HG02798 (cell line): Measurements from ENCODE around the gene ZZZ3.
"Not testable (repeated sequence)": the region's sequence is repeated elsewhere in the genome, so short reads cannot be mapped to it uniquely, and the experiment has no call there.

Experiments
- ATAC-seq: cut with Tn5 transposase; IDR thresholded peaks from one replicate; pipeline ENCODE4 v1.9.1; 2021; ENCODE audit warnings: mild to moderate bottlenecking; ENCODE audit not compliant: unreplicated experiment, poor library complexity

The ZZZ3 gene

DNA sequence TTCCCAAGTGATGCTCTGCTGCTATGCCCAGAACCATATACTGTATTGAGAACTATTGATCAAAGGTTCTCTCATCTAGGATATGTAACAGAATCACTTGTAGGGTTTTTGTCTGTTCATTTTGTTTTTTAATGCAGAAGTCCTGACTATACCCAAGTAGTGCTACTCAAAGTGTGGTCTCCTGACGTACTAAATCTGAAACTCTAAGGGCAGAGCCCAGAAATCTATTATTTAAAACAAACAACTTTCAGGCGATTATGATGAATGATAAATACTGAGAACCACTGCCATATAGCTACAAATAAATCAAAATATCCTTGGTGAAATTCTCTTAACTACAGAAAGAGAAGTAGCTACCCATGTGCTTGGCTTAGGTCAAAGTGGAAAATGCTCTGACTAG lies 10.1 kb downstream of the ZZZ3 start:
- no peak for ATAC-seq

DNA sequence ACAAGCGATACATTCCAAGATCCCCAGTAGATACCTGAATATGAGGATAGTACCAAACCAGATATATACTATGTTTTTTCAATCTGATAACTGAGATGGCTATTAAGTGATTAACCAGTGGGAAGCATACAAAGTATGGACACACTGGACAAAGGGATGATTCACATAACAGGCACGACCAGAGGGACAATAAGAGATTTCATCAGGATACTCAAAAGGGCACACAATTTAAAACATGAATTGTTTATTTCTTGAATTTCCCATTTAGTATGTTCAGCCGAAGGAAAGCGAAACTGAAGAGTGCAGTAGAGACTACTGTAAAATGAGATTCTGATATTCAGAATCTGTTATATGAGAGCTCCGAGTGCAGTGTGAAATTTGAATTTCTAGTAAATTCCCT lies 10.6 kb downstream of the ZZZ3 start:
- ATAC-seq, result no peak

DNA sequence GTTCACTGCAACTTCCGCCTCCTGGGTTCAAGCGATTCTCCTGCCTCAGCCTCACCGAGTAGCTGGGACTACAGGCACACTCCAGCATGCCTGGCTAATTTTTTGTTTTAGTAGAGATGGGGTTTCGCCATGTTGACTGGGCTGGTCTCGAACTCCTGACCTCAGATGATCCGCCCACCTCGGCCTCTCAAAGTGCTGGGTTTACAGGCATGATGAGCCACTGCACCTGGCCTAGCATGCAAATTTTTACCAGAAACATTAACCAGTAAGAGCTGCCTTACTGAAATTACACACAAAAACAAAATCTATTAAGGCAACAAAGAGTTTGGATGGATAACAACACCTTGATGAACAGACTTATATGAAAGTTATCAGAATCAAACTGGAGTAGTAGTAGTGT lies 12.1 kb downstream of the ZZZ3 start:
- ATAC-seq, result no peak

DNA sequence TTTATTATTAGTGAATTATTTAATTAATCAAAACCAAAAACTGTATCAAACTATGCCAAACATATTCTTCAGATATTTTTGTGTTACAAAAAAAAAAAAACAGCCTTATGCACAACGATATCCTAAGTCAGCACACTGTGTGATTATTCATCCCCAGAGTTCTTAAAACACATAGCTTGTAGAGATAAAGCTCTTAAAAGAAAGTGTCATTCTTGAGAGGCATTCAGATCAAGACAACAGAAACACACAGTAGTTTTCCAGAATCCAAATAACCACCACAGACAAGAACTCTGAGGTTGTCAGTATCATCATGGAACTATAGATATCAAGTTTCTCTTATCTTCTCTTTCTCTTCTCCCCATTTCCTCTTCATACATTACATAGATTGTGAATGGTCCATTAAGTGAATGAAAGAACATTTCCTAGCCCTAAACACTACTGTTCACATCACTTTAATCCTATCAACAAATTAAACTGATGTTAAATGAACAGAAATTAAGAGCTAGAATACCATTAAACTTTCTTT lies 13.5 kb downstream of the ZZZ3 start:
- ATAC-seq, result no peak

DNA sequence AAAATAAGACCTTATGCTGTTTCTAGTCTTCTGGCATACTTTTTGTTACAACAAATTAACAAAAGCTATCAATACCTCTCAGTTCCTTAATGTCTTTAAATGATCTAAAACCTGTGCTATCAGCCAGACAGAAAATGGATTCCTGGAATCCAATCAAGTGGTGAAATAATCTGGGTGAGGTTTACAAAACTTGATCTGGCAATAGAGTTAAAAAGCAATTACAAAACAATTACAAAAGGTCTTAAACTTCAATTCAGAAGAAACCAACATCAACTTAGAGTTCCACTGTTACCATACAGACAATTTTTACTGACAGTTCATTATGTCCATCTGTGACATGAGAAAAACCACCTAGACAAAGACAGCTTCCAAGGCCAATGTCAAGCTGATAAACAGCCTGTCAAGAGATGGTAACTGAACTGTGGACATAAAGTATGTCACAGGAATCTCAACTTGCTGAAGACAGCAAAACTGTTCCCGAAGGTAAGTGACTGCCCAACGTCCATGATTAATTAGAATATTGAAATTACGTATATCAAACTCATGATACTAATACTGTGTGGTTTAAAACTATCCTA lies 17.4 kb downstream of the ZZZ3 start:
- no peak for ATAC-seq

DNA sequence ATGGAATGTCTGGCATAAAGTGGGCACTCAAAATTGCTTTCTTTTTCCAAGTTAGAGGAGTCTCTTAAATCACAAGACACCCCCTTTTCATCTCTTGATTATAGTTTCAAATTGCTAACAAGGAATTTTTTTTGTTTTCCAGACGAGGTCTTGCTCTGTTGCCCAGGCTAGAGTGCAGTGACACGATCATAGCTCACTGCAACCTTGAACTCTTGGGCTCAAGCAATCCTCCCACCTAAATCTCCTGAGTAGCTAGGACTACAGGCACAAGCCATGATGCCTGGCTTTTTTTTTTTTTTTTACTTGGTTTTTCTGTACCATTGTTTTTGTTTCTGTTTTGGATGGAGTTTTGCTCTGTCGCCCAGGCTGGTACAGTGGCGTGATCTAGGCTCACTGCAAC lies 20.8 kb downstream of the ZZZ3 start:
- no peak for ATAC-seq

DNA sequence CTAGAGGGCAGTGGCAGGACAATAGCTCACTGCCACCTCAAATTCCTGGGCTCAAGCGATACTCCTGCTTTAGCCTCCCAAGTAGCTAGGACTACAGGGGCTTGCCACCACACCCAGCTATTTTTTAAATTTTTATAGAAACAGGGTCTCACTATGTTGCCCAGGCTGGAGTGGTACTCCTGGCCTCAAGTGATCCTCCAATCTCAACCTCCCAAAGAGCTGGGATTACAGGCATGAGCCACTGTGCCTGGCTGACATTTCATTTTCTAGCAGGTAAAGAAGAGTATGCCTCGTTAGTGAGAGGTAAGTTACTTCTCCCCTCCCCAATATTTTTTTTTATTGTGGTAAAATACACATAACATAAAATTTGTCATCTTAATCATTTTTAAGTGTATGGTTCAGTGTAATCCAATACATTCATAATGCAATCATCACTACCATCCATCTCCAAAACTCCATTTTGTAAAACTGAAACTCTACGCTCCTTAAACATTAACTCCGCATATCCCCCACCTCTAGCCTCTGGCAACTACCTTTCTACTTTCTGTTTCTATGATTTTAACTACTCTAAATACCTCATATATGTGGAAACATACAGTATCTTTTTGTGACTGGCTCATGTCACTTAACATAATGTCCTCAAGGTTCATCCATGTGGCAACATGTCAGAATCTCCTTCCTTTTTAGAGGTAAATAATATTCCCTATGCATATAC lies 22.4 kb downstream of the ZZZ3 start:
- ATAC-seq, result peak; percentile 51

DNA sequence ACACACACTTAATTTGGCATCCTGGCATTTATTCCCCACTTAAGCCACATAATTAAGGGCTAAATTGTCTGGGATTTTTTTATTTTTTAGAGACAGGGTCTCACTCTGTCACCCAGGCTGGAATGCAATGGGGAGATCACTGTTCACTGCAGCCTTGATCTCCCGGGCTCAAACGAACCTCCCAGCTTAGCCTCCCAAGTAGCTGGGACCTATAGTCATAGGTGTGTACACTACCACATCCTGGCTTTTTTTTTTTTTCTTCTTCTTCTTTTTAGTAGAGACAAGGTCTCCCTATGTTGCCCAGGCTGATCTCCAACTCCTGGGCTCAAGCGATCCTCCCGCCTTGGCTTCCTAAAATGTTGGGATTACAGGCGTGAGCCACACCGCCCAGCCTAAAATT lies 24.2 kb downstream of the ZZZ3 start:
- no peak for ATAC-seq

DNA sequence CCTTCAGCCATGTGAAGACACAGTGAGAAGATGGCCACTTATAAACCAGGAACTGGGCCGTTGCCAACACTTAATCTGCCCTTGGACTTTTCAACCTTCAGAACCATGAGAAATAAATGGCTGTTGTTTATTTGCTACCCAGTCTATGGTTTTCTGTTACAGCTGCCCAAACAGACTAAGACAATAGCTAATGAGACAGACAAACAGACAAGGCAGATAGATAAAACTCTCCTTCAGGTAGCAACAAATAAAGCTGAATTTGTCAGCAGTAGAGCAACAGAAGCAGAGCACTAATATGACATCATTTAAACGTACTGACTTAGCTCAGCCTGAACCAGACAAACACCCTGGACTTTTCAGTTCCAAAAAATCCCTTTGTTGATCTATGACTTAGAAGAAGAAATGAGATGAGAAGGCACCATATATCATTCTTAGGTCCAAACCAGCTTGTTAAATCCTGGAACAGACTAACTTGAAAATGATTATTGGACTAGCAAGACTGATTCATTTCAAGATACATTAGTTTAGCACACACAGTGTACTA lies 27.0 kb downstream of the ZZZ3 start:
- ATAC-seq, result no peak

DNA sequence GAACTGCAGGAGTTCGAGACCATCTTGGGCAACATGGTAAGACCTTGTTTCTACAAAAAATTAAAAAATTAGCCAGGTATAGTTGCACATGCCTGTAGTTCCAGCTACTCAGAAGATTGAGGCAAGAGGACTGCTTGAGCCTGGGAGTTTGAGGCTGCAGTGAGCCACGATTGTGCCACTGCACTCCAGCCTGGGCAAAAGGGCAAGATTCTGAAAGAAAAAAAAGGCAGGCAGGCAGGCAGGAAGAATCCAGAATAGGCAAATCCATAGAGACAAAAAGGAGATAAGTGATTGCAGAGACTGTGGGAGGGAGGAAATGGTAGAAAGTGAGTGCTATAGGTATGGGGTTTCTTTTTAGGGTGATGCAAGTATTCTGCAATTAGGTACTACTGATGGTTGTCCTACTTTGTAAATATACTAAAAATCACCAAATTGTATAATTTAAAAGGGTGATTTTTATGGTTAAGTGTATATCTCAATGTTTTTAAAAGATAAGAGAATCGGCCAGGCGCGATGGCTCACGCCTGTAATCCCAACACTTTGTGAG lies 29.4 kb downstream of the ZZZ3 start:
- ATAC-seq, result no peak

DNA sequence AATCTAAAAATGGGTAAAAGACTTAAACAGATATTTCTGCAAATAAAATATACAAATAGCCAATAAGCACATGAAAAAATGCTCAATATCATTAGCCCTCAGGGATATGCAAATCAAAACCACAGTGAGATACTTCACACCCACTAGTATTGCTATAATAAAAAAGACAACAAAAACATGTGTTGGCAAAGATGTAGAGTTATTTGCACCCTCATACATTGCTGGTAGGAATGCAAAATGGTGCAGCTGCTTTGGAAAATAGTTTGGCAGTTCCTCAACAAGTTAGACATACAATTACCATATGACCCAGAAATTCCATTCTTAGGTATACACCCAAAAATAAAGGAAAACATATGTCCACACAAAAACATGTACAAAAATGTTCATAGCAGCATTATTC lies 30.2 kb downstream of the ZZZ3 start:
- ATAC-seq, result no peak

DNA sequence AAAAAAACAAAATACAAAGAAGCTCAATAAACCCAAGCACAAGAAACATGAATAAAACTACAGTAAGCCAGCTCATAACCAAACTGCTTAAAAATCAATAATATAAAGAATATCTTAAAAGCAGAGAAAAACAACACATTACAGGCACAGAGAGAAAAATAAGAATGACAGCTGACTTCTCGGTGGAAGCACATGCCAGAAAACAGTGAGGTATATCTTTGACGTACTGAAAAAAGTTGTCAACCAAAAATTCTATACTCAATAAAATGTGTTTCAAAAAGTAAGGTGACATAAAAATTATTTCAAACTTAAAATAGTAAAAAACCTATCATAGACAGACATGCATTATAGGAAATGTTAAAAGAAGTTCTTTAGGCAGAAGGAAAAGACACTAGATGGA lies 33.3 kb downstream of the ZZZ3 start:
- no peak for ATAC-seq

DNA sequence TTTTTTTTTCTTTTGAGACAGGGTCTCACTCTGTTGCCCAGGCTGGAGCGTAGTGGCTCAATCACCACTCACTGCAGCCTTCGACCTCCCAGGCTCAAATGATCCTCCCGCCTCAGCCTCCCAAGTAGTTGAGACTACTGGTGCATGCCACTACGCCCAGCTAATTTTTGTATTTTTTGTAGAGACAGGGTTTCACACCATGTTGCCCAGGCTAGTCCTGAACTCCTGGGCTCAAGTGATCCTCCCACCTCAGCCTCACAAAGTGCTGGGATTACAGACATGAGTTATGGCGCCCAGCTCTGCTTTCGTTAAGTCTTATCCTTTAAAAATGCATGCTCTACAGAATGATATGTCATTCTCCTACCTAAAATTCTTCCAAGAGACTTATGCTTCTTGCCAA lies 36.2 kb downstream of the ZZZ3 start:
- ATAC-seq, result not testable (repeated sequence)

DNA sequence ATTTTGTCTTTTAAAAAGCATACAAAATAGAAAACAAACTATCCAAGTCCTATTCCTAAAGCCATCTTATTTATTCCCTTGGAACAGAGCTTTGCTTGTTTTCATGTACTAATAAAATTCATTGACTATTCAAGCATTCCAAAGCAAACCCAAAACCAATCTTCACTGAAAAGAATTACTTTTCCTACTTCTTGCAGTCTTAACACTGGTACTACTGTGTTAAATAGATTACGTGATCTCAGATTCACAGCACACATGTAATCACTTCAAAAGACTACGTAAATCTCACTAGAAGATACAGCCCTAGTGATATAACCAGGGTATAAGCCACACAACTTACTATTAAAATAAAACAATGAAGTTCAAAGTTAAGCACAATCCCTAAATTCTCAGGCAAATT lies 39.0 kb downstream of the ZZZ3 start:
- ATAC-seq, result no peak

DNA sequence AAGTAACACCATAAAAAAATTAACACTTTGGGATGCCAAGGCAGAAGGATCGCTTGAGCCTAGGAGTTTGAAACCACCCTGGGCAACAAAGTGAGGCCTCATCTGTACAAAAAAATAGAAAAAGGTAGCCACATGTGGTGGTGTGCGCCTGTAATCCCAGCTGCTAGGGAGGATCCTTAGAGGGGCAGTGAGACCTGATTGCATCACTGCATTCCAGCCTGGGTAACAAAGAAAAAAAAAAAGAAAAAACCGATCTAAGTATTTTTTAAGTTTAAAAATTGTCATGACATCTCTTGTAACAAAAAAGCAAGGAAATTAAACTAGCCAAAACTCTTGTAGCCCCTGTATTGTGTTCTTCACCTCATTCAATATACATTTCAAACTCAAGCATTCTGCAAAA lies 39.5 kb downstream of the ZZZ3 start:
- ATAC-seq, result no peak

DNA sequence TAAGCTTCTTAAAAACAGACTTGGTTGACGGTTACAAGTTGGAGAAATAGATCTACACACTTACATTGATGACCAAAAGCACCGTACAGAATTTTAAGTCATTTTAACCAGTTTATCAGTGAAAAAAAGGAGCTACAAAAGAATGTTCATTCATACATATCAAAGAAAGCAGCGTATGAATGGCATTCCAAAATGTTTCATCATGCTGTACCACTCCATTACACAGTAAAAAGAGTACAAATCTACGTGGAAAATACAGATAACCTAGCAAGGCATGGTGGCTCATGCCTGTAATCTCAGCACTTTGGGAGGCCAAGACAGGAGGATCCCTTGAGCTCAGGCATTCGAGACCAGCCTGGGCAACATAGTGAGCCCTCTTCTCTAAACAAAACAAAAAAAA lies 40.3 kb downstream of the ZZZ3 start:
- no peak for ATAC-seq

DNA sequence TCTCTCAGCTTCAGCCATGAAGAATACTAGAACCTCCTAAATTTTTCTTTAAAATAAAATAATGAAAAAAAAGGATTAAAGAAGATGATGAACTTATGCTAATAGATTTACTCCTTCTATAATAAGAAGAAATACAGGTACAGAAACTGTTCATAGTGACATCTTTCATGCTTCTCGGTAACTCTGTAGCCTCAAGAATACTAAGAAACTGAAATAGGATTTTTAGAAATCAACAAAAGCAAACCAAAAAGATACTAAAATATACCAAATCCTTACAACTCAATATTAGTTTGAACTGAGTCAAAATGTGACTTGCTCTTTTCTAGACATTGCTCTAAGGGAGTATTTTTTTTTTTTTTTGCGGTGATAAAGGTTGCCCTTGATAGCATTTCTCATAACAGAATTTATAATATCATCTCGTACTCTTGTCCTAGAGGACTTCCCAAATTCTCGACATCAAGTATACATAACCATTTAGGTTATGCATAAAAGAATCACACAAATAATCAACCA lies 42.8 kb downstream of the ZZZ3 start:
- ATAC-seq, result no peak

DNA sequence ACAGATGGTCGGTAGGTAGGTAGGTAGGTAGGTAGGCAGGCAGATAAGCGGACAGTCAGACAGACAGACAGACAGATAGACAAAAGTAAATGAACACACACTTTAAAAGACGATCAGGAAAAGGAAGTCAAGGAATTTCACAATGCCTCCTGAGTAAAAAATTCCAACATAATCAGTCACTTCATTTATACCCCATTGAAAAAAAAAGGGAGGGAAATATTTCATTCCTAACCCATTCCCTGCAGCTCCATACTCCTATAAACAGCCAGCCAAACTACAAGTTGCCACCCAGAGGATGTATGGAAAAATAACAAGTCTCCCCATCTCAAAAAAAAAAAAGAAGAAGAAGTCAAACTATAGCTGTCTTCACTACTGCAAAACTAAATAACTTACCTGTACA lies 43.4 kb downstream of the ZZZ3 start:
- no peak for ATAC-seq

DNA sequence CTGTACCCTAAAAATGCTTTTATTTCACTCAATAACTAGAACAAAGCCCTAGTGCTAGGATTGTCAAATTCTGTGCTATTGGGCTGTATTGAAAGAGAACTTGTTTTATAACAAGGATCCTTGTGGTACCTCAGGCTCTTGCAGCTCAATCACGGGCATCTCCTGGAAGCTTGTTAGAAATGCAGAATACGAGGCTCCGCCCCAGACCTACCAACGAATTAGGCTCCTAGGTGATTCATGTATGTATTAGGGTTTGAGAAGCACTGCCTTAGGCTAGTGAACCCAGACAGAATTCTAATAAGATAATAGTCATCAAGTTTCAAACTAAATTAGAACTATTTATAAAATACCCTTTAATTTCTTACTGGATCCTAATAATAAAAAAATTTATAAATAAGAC lies 45.6 kb downstream of the ZZZ3 start:
- ATAC-seq, result no peak
